Astrocyte (in vitro differentiated cells and primary cell): Measurements from ENCODE around the gene LRPAP1.

Source experiments
- EZH2 ChIP-seq: IDR thresholded peaks from 2 replicates; pipeline ENCODE4 v1.6.1; 2012; ENCODE audit warnings: mild to moderate bottlenecking, low read length, inconsistent platforms; ENCODE audit not compliant: insufficient read depth
- TF ChIP-seq, protein P1 (sequence below): IDR thresholded peaks from 2 replicates; pipeline ENCODE4 v1.5.1; 2011; ENCODE audit warnings: low read depth, mild to moderate bottlenecking, inconsistent platforms, low read length, moderate library complexity; ENCODE audit not compliant: insufficient read depth

DNA sequence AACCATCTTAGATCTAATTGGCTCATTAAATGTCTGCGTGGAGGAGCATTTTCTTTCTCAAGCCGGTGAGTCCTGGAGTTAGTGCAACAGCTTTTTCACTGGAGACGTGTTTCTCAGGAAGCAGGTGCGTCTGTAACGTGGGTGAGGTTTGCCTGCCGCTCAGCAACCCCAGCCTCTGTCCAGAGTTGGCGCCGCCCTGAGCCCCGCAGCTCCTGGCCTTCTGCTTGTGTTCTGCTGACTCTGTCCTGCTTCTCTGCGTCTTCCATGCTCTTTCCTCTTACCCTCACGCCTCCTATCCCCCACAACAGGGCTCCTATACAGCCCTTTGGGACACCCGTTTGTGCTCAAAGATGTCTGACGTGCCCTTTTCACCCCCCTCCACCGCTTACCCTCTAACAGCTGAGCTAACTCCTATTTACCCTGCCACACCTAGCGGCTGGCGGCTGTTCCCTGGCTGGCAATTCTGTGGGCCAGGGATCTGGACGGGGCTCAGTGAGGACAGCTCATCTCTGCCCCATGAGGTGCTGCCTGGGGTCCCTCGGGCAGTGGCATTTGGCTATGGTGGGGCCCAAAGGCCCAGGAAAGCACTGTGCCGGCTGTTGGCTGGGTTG lies 50.3 kb downstream of the LRPAP1 start:
- TF ChIP-seq, protein P1, sequence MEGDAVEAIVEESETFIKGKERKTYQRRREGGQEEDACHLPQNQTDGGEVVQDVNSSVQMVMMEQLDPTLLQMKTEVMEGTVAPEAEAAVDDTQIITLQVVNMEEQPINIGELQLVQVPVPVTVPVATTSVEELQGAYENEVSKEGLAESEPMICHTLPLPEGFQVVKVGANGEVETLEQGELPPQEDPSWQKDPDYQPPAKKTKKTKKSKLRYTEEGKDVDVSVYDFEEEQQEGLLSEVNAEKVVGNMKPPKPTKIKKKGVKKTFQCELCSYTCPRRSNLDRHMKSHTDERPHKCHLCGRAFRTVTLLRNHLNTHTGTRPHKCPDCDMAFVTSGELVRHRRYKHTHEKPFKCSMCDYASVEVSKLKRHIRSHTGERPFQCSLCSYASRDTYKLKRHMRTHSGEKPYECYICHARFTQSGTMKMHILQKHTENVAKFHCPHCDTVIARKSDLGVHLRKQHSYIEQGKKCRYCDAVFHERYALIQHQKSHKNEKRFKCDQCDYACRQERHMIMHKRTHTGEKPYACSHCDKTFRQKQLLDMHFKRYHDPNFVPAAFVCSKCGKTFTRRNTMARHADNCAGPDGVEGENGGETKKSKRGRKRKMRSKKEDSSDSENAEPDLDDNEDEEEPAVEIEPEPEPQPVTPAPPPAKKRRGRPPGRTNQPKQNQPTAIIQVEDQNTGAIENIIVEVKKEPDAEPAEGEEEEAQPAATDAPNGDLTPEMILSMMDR: no peak
- TF ChIP-seq EZH2: no peak
